ENCODE measurements around the gene MTRF1.

MTRF1 gene

DNA sequence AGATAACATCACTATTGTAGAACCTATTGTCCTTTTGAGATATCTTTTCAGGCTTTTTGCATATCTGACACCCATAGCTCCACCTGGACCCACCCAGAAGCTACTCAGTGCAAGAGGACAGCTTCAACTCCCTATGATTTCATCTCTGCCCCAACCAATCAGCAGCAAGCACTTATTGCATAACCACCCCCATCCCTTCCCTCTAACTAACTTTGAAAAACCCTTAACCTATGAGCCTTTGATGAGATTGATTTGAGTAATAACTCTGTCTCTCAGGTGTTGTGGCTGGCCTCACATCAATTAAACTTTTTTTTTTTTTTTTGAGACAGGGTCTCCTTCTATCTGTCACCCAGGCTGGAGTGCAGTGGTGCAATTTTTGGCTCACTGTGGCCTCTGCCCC, 13.4 kb upstream of the MTRF1 start:
- DNase-seq, result no peak

DNA sequence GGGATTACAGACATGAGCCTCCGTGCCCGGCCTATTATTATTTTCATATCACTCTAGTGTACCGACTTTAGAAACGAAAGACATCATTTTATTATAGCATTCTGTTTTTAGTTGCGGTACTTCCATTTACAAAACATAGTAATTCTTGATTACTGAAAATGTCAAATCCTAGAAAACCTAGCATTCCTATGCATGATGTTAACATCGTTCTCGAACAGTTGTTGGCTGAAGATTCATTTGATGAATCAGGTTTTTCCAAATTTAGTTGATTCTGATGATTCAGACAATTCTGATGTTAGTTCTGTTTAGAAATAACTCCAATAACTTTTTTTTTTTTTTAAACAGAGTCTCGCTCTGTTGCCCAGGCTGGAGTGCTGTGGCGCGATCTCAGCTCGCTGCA, 11.5 kb upstream of the MTRF1 start:
- DNase-seq, result no peak

DNA sequence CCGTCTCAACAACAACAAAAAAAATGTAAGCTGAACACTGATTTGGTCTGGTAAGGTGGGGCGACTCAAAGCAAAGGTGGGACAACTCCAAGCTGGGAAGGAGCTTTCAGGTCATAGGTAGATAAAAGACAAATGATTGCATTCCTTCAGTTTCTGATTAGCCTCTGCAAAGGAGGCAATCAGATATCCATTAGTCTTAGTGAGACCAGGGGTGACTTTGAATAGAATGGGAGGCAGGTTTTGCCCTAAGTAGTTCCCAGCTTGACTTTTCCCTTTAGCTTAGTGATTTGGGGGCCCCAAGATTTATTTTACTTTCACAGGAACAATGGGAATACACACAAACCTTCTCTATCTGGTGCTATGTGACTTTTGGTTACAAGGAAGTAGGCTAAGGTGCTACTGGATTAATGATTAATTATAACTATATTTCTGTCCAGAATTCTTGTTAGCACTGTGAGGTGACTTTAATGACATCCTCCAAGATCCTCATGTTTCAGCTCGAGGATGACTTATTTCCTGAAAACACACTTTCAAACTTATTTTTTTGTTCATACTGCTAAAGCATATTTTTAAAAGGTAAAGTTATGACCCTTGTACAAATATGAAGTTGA, 10.6 kb upstream of the MTRF1 start:
- no peak for DNase-seq

DNA sequence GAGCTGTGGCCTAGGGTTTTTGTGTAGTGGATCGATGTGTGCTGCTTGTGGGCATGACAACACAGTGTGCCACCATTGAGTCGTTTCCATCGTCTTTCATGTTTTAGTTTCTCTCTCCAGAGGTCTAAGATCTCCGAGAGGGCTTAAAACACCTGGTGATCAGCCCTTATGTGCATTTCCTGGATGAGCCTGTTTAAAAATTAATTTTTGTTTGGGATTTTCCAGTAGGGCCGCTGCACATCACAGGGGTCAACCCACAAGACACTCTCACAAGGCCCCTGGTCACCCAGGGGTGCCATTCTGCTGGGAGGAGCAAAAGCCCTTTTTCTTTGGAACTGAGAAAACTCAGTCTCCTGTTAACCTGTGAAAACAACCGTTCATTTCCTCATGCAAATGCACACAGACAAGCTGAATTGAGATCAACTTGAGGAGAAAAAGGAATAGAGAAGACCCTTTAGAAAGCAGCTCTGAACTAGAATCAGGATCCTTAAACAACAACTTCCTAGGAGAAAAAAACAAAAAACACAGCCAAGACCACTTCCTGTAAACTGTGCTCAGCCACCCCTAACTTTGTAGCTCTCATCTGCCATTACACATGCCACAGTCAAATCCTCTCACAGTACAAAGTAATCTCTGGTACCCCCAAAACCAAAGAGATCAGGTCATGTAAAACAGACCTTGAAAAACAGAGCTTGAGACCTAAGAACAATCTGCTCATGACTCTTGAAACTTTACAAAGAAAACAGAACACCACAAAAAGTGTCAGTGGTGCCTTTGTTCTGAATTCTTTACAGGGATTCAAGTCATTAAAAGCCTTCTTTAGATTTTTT, 8.3 kb upstream of the MTRF1 start:
- no peak for DNase-seq

DNA sequence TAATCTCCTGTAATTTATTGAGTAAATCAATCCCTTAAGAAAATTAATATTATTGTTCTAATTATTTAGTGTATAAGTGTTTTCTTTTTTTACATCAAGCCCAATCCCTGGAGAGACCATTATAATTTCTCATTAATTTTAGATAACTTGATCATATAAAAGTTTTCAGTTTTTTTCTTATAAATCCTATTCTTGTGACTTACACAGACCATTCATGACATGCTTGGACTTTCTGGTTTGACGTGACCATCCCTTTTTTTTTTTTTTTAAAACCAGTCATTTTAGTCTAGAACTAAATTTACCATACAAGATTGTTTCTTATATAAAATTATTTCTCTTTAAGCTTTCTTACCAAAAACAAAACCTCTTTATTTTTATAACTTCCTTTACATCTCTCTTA, 5.4 kb upstream of the MTRF1 start:
- DNase-seq, result no peak

DNA sequence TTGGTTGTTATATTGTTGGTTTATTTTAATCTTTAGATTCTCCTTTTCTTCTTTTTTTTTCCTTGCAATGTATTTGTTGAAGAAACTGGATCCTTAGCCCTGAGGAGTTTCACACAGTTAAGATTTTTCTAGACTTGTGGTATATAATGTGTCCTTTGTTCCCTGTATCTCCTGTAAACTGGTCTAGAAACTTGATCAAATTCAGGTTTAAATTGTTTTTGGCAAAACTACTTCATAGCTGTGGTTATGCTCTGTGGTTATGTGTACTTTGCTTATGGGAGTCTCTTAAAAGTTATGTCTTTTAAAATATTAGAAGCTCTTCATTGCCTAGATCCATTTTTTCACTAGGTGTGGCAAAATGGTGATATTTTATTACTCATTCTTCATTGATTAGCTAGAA, 3.7 kb upstream of the MTRF1 start:
- no peak for DNase-seq

DNA sequence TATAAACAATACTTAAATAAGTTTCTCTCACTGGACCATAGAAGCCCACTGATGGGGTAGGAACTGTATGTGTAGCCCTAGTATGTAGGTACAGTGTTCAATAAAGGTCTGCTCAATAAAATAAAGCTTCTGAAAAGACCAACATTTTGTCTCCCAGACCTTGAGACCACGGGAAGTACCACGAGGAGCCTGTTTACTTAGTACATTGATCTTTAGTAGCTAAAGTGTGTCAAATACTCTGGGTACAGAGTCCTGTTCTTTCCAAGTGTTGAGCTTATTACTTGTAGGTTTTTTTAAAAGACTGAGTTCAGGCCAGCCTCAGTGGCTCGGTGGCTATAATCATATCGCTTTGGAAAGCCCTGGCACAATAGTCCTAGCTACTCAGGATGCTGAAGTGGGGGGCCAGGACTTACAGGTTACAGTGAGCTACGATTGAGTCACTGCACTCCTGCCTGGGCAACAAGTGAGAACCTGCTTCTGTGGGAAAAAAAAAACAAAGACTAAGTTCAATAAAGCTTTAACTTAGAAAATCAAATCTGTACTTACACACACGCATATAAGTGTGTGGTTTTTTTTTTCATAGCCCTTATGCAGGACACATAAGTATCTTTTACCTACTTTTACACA, 3.4 kb downstream of the MTRF1 start:
- DNase-seq, result no peak

DNA sequence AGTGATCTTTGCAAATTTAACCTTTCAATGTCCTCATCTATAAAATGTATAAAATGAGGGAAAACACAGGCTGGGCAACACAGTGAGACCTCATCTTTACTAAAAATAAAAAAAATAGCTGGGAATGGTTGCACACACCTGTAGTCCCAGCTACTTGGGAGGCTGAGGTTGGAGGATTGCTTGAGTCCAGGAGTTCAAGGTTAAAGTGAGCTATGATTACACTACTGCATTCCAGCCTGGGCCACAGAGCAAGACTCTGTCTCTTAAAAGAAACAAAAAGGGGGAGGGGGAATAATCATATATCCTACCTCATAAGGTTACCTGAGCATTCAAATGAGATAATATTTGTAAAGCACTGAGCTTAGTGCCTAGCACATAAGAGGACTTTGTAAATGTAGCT, 5.8 kb downstream of the MTRF1 start:
- no peak for DNase-seq

DNA sequence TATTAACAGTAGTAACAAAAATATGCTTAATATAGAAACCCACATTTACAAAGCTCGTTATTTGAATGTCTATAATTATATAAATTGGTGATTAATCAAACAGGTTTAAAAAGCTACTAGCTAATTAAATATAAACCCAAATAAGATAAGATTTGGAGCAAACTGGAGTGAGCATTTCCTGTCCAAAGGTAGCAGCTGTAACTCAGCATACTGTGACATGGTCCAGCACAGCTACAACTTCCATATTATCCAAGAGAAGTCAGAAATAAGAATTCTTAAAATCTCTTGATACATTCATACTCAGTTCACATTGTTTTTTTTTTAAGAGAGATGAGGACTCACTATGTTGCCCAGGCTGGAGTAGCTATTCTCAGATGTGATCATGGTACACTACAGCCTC, 8.5 kb downstream of the MTRF1 start:
- DNase-seq, result no peak

DNA sequence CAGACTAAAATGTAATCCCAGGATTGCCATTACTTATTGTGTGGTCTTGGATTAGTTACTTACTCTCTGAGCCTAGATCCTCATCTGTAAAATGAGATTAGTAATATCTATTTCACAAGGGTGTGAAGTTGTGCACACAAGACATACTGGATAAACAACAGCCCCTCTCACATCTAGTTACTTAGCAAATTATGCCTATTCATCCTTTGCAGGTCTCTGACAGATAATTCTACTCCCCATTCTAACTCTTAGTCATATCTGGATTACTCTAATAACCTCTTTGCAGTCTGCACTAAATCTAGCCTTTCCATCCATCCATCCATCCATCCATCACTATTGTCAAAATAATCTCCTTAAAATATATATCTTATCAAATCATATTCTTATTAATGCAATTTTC, 12.4 kb downstream of the MTRF1 start:
- no peak for DNase-seq

DNA sequence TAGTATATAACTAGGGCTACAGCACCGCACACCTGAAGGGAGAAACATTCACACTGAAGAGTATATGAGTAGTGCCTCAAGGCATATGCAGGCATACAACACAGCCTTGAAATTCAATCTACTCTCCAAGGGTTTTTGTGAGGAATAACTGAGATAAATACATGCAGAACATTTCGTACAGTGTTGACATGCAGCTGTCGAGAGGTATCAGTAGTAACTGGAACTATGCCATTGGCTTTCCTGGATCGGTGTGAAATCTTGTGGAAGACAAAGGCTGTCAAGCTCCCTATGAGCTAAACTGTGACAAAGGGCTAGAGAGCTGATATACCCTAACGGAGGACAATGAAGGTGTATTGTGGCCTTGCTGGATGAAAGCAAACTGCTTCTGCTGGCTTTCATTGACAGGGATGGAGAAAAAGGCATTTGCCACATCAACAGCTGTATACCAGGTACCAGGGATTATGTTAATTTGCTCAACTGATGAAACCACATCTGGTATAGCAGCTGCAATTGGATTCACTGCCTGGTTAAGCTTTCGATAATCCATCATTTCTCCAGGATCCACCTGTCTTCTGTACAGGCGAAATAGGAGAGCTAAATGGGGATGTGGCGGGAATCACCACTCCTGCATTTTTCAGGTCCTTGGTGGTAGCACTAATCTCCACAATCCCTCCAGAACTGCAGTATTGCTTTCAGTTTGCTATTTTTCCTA, 16.3 kb downstream of the MTRF1 start:
- no peak for DNase-seq

DNA sequence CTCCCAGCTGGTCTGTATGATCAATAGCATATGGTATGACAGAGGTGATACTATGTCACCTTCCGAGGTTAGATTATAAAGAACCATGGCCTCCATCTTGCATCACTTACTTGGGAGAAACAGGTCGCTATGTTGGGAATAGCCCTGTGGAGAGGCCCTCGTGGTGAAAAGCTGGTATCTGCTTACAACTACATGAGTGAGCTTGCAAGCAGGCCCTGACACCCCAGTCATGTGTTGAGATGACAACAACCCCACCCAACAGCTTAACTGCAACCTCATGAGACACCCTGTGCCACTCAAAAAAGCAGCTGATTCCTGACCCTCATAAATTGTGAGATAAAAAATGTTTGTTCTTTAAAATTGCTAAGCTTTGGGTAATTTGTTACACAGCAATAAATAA, 18.8 kb downstream of the MTRF1 start:
- no peak for DNase-seq

DNA sequence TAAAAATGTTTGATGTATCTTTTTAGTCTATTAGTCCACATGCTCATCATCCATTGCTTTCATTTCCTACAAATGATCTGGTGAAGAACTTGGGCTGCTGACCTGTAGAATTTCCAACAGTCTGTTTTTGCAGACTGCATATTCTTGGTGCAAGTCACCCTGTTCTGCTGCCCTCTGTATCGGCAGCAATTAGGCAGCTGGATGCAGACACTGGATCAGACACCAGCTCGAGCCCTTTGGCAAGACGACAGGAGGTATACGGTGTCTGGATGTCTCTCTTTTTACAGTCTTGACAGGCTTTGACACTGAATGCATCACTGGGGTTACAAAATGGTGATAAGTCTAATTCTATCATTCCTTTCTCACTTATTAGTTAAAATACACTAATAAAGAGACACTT, 21.8 kb downstream of the MTRF1 start:
- DNase-seq, result no peak

DNA sequence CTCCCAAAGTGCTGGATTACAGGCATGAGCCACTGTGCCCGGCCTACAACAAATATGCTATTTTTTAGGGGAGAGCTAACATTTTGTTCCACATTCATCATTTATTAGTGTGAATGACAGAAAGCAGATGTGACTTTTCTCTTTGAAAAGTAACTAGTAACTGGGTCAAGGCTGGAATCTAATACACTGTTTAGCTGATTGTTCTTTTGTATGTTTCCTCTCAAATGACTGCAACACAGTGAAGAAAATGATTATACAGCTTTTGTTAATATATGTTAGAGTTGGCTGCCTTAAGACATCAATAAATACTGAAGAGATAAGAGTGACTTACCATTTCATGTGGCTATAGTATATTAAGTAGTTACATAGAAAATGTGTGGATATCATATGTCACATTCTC, 27.0 kb downstream of the MTRF1 start:
- DNase-seq, result no peak

DNA sequence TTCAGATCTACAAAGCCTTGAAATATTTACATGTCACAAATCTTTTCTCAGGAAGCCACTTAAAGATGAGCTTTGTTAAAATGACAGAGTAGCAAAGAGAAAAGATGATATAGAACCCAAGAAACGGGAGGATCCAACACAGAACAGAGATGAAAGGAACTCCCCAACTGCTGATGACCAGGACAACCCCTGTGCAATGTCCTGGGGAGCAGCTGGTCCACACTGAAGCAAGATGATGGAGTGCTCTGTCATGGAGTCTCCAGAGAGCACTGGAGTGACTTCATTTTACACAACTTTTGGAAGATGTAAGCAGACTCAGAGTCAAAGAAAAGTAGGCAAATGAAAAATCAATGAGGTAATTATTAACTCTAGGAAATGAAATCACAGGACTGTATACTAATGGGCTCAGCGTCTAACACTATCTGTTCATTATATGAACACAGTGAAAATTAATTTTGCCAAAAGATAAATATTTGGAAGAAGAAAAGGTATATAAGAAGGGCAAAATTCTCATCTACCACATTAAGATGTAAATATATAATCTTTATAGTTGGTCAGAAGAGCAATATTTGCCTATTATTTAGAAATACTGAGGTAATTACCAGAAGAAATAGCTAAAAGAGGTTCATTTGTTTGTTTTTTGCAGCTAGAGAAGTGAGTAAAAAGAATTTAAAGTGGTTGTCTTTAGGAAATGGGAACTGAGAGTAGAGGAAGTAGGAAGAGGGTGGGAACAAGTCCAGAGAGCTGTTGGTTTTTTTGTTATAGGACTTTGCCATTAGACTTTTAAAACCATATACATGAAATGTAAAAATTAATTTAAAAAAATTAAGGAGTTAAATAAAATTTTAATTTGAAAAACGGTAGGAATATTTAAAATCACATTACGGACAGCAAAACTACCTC, 30.5 kb downstream of the MTRF1 start:
- DNase-seq, result no peak

DNA sequence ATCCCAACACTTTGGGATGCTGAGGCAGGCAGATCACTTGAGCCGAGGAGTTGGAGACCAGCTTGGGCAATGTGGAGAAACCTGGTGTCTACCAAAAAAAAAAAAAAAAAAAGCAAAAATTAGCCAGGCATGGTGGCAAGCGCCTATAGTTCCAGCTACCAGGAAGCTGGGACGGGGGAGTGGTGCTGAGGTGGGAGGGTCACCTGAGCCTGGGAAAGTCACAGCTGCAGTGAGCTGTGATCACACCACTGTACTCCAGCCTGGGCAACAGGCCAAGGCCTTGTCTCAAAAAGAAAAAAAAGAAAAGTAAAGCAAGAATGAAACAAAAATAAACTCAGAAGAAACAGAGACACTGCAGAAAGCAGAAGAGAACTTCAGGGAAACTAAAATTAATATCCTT, 31.6 kb downstream of the MTRF1 start:
- DNase-seq, result no peak

DNA sequence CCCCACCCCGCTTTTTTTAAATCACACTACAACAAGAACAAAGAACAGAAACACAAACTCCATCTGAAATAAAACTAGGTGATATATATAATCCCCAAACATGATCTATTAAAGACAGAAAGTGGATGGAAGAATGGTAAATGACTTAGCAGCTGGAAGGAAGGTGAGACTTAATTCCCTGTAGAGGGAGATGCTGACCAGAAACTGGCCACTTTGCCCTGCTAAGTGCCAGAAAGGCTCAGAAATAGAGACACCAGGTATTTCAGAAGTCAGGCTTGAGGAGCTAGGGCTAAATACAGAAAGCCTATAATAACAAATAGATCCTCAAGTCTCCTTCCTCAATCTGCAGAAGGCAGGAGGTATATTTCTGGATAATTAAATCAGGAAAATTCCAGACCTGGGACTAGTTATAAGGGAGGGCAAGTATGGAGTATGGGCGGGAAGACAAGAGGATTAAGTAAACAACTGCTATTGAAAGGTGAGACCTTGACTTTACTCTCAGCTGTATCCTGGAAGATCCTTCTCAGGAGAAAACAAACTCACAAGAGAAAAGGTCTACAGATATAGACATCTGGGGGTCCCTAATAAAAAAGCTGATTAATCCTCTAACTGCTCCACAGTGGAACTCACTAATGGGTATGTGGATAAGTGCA, 32.2 kb downstream of the MTRF1 start:
- DNase-seq, result no peak

DNA sequence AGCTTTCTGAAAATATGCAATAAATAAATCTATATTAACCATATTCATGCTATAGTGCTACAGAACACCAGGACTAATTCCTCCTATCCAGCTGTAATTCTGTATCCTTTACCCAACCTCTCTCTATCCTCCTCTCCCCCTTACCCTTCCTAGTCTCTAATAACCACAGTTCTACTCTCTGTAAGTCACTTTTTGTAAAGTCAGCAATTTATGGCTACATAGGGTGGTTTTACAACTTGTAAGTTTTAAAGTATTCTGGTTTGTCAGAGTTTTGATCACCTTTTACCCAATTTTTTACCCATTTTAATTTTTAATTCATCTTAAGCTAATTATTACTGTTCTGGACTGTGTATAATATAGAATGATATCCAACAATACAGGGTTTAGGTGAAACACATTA, 34.0 kb downstream of the MTRF1 start:
- DNase-seq, result no peak

DNA sequence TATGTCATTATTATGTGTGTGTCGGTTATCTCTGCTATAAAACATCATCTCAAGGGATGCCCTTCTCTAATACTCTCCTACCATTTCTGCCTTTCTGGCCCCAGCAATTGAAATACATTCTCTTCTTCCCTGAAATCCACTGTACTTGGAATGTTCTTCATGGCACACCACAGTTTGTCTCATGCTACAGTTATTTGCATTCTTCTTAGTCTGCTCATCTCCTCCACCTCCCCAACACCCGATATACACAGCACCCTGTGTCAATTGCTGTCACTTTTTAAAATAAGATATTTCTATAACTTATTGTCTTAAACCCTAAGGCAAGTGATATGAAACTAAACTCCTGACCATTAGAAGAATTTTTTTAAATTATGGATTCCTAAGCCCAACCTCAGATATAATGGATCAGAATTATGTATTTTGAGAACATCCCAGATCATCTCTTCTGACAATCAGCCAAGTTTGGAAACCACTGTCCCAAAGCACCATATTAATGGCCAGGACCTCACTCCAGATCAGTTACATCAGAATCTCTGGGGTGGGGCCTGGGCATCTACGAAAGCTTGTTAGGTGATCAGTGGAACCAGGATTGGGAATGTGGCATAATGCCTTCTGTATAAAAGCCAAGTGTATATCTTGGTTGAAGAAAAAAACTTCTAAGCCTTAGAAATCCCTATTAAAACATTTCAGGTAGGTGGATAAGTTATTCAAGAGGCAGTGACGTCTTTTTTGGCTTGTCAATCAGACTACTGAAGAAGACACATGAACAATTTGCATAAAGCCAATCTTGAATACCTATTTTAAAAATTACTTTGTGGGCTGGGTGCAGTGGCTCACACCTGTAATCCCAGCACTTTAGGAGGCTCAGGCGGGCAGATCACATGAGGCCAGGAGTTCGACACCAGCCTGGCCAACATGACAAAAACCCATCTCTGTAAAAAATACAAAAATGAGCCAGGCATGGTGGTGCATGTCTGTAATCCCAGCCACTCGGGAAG, 39.0 kb downstream of the MTRF1 start:
- DNase-seq, result no peak

DNA sequence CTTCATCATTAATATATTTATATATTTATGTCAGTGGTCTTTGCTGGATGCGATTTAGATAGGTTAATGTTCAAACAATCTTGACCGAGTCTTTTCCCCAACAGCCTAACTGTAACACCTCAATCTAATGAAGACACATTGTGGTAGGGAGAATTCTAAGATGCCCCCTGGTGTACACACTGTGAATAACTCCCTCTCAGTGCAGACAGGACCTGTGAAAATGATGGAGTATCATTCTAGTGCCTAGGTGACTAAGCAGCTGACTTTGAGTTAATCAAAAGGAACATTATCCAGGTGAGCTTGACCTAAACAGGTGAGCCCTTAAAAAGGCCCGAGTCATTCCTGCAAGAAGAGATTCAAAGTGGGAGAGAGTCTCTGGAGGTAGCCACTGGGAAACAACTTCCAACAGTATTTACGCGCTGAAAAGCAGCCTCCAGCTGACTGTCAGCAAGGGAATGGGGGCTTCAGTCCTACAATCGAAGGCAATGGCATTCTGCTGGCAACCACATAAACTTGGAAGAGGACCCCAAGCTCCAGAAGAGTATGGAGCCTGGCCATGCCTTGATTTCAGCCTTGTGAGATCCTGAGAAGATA, 41.0 kb downstream of the MTRF1 start:
- DNase-seq, result peak; percentile 4

All from NCI-H774 (cell line).